Measurements from ENCODE around the gene CTIF.
A peak's percentile ranks its signal among the peaks of the same experiment; 100 is the strongest.

The CTIF gene

GRCh38 chr18:48533340-48534070 is 5.3 kb upstream of the CTIF start:
- DNase-seq = no peak

DNA sequence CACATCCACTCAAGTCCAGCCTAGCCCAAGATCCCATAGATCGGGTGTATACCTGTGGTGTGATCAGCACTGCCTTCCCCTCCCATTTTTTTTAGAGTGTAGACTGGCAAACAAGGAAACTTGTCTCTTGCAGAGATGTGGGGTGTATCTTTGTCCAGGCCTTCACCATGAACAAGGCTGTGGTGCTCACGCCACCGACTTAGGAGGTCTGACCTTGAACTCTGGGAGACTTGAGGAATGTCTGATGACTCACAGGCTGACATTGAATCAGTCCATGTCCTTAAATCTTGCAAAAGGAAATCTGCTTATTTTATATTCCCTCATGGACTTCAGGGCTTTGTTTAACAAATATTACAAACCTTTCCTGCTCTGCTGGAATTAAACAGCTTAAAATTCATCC is 4.5 kb upstream of the CTIF start:
- no peak for DNase-seq

DNA sequence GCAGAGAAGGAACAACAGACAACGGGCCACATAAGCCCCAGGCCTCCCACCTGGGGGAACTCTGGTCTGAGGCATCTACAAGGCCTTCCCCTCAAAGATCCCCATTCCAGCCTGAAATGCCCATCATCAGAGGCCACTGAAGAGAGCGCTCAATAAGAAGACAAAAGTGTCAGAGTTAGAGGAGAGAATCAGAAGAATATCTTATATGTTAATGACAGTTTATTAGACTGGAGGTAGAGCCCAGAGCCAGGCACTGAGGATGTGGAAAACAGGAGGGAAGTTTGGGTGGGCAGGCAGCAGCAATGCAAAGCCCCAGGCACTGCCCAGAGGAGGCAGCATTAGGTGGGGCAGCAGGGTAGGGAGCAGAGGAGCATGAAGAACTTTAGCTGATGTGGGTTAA is 2.9 kb upstream of the CTIF start:
- DNase-seq = no peak

GRCh38 chr18:48536516-48536915 is 2.3 kb upstream of the CTIF start:
- no peak for DNase-seq

DNA sequence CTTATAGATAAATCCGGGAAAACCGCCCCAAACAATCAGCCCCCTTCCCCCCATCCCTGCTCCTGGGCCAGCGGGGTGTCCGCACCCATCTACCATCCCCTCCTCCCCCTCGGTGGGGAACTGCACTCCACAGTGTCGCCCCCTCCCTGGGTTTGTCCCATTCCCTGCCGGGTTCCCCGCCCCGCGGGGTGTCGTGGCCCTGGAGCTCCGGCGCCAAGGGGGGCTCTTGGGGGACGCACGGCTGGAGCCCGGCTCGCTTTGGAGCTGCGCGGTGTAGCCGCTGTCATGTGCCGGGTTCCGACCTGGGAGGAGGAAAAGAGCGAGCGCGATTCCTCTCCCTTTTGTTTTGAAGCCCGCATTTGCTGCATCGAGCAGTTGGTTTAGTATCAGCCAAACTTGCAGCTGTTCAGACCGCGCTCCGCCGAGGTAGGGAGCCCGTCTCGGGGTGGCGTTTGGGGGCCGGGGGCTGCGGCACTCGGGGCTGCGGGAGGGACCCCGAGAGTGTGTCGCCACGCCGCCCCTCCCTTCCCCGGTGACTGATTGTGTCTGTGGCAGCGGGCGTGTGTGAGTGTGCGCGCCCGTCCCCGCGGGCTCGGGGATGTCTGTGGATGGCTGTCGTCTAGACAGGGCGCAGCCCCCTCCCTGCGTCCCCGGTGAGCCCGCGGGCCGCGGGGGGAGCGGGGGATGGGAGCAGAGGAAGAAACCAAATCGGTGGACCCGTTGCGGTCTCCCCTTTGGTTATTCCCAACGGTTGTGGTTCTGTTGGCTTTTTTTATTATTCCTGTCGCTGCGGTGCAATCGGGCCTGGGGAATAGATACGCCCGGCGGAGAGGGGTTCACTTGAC is 797 bp downstream of the CTIF start:
- DNase-seq = peak; percentile 20

DNA sequence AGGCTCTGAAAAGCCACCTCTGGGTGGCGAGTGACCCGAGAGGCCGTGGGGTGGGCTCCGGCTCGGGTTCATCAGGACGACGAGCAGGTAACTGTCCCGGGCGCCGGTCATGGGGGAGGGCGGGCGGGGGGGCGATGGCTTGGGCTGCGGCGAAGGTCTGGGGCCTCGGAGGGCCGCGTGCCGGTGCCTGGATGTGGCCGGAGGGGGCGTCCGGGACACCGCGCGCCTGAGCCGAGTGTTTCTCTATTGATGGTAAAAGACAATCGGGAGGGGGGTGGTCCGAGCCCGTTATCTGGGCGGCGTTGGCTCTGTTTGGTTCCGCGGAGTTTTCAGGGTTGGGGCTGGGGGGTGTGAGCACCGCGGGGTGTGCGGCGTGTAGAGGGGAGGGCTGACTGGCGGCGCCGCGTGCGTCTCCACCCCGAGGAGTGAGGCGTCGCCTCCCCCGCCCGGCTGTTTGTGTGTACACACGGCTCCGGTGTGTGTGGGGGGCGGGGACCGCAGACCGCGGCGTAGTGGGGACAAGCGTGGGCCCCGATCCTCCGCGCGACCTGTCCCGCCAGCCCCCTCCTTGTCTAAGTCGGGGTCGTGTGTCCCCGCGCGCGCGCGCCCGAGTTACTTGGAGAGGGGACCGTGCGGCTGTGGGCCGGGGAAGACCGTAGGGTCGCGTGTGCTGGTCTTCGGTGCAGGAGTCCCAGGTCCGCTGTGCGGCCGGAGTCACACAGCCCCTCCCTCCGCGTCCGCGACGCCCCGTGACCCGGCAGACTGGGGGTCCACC is 1.6 kb downstream of the CTIF start:
- DNase-seq = peak; percentile 31

GRCh38 chr18:48541026-48541746 is 2.4 kb downstream of the CTIF start:
- DNase-seq = peak; percentile 27

DNA sequence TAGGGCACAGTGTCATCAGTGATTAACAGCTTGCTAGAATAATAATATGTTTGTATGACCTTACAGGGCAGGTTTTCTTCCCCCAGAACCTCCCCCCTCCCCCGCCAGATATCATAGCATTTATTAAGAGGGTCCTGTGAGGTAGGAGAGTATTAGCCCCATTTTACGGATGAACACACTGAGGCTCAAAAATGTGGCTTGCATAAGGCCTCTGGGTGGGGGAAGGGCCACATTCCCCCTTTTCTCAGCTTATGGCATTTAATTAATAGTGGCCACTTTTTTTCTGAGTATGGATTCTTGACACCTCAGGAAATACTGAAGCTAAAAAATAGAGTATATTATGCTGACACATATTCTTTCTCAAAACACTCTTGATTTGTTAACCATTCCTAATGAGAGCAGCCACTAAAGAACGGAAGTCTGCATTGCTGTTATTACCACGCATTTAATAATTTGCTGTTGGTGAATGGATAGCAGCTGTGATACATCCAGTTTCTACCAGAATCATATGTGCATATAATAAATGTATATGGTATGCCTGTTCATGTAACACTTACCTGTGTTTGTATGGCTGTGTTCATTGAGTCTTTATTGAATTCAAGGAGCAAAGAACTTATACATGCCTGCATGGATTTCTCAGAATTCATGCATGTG is 3.0 kb downstream of the CTIF start:
- no peak for DNase-seq

DNA sequence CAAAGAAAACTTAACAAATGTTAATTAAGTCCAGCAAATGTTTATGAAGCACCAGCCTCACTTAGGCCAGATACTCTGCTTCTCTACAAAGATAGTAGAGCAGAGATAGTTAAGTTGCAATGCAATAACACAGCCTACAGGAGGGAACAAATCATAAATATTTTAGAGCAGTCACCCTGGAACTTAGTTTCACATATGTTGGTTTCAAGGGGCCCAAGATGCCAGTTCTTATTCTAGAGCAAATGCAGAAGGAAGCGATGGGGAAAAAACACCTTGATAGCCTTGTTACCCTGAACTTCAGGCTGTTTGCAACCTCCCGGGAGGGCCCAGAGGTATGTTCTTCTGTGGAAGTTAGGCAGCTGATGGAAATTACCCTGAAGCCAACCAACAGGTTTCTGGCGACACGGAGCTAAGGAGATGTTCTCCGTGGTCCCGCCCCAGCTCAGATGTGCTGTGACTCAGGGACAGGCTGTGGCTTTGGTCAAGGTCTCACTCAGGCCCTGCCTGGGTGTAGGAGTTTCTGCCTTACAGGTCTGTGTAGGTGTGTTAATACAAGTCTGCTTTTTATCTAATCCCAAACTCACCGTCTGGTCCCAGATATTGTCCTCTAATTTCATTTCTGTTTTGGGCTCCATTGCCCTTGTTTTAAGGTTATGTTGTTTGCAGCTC is 3.8 kb downstream of the CTIF start:
- DNase-seq = no peak

- DNase-seq = no peak
Observed at GRCh38 chr18:48543228-48543627, 4.4 kb downstream of the CTIF start.

DNA sequence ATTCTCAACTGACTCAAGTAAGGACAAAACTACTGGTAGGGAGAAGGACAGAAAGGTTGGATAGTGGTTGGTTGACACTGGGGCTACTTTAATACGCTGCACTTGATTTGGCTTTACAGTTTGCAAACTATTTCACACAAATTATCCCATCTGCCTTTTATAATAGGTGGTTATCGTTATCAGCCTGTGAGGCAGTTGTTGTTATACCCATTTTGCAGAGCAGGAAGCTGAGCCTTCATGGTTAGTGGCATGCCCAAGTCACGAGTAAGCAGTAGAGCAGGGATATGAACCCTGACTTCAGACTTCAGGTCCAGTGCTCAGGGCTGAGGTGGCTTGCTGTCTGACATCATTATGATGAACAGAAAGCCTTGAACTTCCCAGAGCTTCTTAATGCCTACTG is 5.3 kb downstream of the CTIF start:
- no peak for DNase-seq

DNA sequence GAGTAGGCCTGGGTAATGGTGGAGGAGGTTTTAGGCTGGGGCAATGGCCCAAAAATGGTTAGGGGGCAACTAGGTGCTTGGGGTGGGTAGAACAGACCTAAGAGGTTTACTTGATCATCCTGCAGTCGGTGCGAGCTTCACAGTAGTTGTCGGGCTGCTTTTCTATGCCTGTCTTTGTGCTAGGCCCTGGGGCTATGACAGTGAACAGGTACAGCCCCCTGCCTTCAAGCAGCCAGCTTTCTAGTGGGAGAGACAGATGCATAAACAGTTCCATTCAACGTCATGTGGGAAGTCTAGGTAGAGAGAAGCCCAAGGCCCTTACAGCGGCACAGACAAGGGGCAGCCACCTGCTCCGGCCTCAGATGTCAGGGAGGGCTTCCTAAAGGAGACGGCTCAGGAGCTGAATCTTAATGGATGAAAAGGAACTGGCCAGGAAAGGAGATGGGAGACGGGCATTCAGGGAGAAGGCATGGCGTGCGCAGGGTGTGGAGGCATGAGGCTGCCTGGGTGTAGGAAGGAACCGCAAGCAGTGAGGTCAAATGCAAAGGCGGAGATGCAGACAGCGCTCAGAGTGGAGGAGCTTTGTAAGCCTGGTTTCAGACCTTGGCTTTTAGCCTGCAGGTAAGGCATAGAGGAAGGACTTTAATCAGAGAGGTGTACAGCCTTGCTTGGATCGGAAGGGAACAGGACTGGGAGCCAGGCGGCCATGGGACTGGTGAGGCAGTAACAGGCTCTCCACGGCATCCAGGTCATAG is 6.0 kb downstream of the CTIF start:
- no peak for DNase-seq

GRCh38 chr18:48545757-48546321 is 7.0 kb downstream of the CTIF start:
- DNase-seq = no peak

DNA sequence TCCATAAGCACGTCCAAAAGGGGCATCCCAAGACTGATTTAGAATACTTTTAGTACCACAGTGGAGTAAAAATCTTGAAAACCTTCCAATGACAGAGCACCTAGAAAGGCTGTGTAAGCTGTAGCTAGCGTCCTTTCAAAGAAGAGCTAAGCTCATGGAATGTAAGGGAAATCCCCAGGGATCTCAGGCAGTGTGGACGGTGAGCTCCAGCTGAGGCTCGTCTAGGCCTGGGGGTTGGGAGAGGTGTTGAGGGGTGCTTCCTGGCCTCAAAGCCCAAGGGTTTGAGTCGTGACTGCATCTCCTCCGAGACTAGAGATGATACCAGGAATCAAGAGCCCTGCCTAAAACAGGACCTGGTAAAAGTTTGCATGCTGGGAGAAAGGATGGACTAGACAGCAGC is 7.6 kb downstream of the CTIF start:
- no peak for DNase-seq

- no peak for DNase-seq
Observed at GRCh38 chr18:48547531-48547981, 8.7 kb downstream of the CTIF start.

- no peak for DNase-seq
Observed at GRCh38 chr18:48548011-48548771, 9.4 kb downstream of the CTIF start.

DNA sequence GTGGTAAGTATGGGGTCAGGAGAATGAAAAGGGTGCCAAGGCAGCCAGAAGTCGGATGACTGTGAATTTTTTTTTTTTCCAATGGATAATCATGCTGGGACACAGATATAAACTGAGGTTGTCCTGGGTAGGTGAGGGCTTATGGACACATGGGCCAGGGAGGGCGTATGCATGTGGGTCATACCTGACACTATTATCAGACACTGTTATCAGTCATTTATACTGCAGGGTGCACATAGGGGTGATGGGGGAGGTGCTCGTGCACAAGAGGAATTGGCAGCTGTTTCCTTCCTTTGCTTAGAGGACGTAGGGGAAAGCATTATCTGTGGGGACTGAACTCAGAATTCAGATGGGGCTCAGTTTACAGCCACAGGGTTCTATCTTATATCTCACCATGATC is 10.1 kb downstream of the CTIF start:
- DNase-seq = no peak

DNA sequence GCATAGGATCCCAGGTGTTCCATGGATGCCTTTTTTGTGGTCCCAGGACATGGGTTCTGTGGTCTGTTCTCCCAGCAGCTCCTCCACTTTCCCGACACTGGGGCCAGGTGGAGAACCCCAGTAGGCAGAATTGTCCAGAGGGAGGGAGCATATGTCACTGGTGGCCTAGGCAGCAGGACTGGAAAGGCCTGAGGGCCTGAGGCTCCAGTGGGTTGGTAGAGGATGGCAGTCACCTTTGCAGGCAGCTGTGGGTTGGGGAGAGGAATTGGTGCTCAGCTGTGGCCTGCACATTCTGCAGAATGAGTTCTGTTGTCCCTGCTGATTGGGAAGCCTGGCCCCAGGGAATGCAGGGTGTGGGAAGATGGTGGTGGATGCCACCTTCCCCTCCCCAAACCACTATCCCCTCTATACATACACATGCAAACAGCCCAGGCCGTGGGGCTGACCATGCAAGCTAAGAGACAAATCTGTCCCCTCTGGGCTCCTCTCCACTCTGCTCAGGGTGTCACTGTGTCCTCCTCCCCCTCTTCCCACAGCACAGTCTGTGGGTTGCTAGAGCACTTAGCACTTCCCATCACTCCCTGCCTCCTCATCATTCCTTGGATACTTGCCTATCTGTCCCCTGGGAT is 11.4 kb downstream of the CTIF start:
- DNase-seq = no peak

DNA sequence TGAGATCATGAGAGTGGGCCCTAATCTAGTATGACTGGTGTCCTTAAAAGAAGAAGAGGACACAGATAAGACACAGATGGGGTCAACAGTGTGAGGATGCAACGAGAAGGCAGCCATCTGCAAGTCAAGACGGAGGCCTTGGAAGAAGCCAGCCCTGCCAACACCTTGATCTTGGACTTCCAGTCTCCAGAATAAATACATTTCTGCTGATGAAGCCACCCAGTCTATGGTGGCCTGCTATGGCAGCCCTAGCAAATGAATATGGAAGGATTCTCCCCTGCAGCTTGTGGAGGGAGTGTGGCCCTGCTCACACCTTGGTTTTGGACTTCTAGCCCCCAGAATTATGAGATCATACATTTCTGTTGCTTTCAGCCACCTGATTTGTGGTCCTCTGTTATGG is 12.3 kb downstream of the CTIF start:
- DNase-seq = no peak
